Astrocyte of the spinal cord (primary cell): Measurements from ENCODE around the gene KRTAP22-1.

Experiments
- DNase-seq: peaks from one replicate; pipeline ENCODE4 v3.0.0; 2011; ENCODE audit warnings: low read depth, low spot score
- H3K4me3 ChIP-seq: 2 replicates; pipeline ENCODE4 v1.5.1; 2011; ENCODE audit warnings: low read depth, mild to moderate bottlenecking, low read length, moderate library complexity
- in situ Hi-C: cut with HindIII; loops from 2 replicates; pipeline ENCODE4 v1.10.0; 2017; ENCODE audit warnings: low sequenced_read_pairs
- TF ChIP-seq, protein P1 (sequence below): IDR thresholded peaks from 2 replicates; pipeline ENCODE4 v1.5.1; 2012; ENCODE audit warnings: low read depth, mild to moderate bottlenecking, low read length, inconsistent platforms

Gene KRTAP22-1

DNA sequence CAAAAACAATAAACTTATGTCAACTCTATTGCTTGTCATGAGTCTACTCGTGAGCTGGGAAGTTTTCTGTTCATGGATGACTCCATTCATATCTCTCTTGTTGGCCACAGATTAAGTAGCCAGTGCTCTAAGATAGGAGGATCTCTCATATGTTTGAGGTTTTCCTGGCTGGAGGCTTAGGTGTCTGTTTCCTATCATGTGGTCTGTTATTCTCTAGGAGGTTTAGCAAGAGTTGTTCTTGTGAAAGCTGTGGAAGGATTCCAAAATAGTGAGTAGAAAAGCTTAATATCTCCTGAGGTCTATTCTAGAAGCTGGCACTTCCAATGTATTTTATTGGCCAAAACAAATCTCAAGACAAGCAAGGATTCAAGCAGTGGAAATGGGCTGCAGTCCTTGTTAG lies 28.3 kb downstream of the KRTAP22-1 start:
- TF ChIP-seq, protein P1, sequence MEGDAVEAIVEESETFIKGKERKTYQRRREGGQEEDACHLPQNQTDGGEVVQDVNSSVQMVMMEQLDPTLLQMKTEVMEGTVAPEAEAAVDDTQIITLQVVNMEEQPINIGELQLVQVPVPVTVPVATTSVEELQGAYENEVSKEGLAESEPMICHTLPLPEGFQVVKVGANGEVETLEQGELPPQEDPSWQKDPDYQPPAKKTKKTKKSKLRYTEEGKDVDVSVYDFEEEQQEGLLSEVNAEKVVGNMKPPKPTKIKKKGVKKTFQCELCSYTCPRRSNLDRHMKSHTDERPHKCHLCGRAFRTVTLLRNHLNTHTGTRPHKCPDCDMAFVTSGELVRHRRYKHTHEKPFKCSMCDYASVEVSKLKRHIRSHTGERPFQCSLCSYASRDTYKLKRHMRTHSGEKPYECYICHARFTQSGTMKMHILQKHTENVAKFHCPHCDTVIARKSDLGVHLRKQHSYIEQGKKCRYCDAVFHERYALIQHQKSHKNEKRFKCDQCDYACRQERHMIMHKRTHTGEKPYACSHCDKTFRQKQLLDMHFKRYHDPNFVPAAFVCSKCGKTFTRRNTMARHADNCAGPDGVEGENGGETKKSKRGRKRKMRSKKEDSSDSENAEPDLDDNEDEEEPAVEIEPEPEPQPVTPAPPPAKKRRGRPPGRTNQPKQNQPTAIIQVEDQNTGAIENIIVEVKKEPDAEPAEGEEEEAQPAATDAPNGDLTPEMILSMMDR: no peak

DNA sequence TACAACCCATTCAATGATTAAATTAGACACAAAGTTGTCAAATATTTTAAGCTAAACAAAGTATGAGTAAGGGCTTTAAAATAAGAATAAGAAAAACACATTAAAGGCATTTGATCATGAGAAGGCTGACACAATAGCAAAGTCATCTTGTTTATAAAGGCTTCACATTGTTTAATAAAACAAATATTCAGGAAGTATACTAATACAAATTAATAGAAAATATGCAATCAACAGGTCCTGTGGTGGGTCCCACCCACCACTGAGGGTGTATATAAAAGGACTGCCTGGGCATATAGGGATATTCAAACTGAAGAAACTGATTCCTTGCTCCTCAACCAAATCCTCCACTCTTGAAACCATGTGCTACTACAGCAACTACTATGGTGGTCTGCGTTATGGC lies 34.0 kb downstream of the KRTAP22-1 start, which contains the start of gene KRTAP20-2:
TSS of gene KRTAP20-2 (plus strand) at position 301 of the 400 bp plus-strand sequence. CDS start at position 359, 58 bp downstream.
- no peak for DNase-seq
- in situ Hi-C loops: no loop called here
- TF ChIP-seq, protein P1: no peak
- H3K4me3 ChIP-seq: no peak within 1 kb of the TSS

More for the DNA sequence above, 28.3 kb downstream of the KRTAP22-1 start:
- DNase-seq: no peak
- H3K4me3 ChIP-seq: no peak overlapping the region
- in situ Hi-C loops: no loop called here

DNA sequence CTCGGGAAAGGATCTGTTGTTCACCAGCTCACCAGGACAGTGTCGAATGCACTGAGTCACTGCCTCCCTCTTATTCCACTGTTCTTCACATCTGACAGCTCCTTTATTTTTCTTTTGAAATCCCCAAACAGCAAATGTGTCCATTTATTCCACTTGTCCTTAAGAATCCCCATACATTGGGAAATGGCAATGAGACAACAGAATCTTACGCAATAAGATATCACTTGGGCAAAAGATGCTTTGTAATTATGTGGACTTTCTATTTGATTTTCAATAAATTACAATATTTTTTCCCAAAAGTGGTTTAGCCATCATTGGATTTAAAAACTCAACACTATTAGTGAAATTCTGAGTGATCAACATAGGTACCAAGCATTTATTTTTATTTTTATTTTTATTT lies 37.8 kb downstream of the KRTAP22-1 start:
- TF ChIP-seq, protein P1: no peak
- H3K4me3 ChIP-seq: no peak overlapping the region
- in situ Hi-C loops: no loop called here
- no peak for DNase-seq

DNA sequence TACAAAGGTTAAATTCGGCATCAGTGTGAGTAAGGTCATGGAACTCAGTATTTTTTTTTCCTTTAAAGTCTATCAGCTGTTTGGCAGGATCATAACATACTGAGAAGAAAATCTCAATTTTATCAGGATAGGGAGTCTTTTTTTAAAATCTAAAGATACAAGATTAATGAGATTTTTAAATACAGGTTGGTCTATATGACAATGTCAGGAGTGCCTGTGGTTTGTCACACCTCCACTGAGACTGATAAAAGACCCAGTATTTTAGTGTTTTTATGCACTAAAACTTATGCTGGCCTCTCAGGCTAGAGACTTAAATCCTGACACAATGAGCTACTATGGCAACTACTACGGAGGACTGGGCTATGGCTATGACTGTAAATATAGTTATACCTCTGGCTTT lies 41.7 kb downstream of the KRTAP22-1 start, which contains the start of gene KRTAP20-3:
TSS of gene KRTAP20-3 (plus strand) at position 301 of the 400 bp plus-strand sequence.
- TF ChIP-seq, protein P1: no peak
- no peak for DNase-seq
- no peak within 1 kb of the TSS for H3K4me3 ChIP-seq
- in situ Hi-C loops: no loop called here

DNA sequence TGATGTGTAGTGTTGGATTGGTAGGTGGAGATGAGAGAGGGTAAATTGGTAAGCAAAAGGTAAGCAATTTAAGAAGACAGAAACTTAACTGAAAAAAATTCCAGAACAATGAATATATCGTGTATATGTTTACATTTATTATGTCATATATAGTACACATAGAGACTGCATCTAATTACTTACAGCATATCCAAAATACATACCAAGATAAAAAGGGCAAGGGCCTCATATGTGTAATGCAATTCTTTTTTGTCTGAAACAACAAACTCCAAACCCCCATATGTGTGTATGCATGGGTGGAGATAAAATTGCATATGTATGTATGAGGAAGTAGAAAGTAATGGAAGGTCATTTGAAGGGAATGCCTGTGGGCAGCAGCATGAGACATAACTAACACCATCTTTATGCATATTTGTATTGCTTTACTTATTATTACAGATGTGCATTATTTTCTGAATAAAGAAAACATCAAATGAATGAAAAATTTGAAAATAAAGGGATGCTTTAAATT lies 46.1 kb downstream of the KRTAP22-1 start:
- no peak for DNase-seq
- H3K4me3 ChIP-seq: no peak overlapping the region
- in situ Hi-C loops: no loop called here
- TF ChIP-seq, protein P1: no peak
